Measurements from ENCODE around the gene ID2.

- TF ChIP-seq EZH2 (IDR thresholded peaks at IDR 0.05; ENCODE audit: borderline replicate concordance) = no peak
- no peak for TF ChIP-seq CTCF (IDR thresholded peaks at IDR 0.05; ENCODE audit: poor library complexity)
- no peak for TF ChIP-seq EZH2phosphoT487 (IDR thresholded peaks at IDR 0.05; ENCODE audit: low read depth, severe bottlenecking, unreplicated experiment)
Observed at GRCh38 chr2:8678731-8679566, 2.9 kb upstream of the ID2 start.
